Measurements from ENCODE around the gene VPS33A.

The VPS33A gene

GRCh38 chr12:122199484-122200355 lies 66.6 kb downstream of the VPS33A start:
- no peak for TF ChIP-seq CTCF (IDR thresholded peaks at IDR 0.05; ENCODE audit: control extremely low read depth, extremely low read depth, low read depth, missing control alignments)
- DNase-seq (ENCODE audit: extremely low spot score), result no peak
- CTCF ChIA-PET, result no interaction called here
- POLR2A ChIA-PET, result no interaction called here

- DNase-seq (ENCODE audit: extremely low spot score), result peak; percentile 26
- POLR2A ChIA-PET, result no interaction called here
Observed at GRCh38 chr12:122197612-122197966, 68.7 kb downstream of the VPS33A start.

GRCh38 chr12:122195405-122195804 lies 70.9 kb downstream of the VPS33A start:
- CTCF ChIA-PET, result interaction anchor here (6.7 kb wide), 1 partner anchor 65 kb away, joined by 73 read pairs; no protein-coding TSS in a partner anchor
- POLR2A ChIA-PET, result no interaction called here

More at GRCh38 chr12:122197612-122197966, 68.7 kb downstream of the VPS33A start:
- CTCF ChIA-PET, result no interaction called here
- TF ChIP-seq CTCF (IDR thresholded peaks at IDR 0.05; ENCODE audit: control extremely low read depth, extremely low read depth, low read depth, missing control alignments), result no peak

GRCh38 chr12:122194804-122195203 lies 71.5 kb downstream of the VPS33A start:
- ChIA-PET CTCF (interaction anchor here (6.7 kb wide), 1 partner anchor 64 kb away, joined by 73 read pairs; no protein-coding TSS in a partner anchor), POLR2A (no interaction called here)
- no peak for TF ChIP-seq CTCF (IDR thresholded peaks at IDR 0.05; ENCODE audit: control extremely low read depth, extremely low read depth, low read depth, missing control alignments)
- DNase-seq (ENCODE audit: extremely low spot score), result no peak

More at GRCh38 chr12:122195405-122195804, 70.9 kb downstream of the VPS33A start:
- no peak for TF ChIP-seq CTCF (IDR thresholded peaks at IDR 0.05; ENCODE audit: control extremely low read depth, extremely low read depth, low read depth, missing control alignments)
- no peak for DNase-seq (ENCODE audit: extremely low spot score)

GRCh38 chr12:122192441-122192840 lies 73.9 kb downstream of the VPS33A start:
- ChIA-PET POLR2A (no interaction called here), CTCF (interaction anchor here (1.4 to 6.7 kb wide), 6 partner anchors 10 to 70 kb away, joined by 4 to 73 read pairs (median 19); partner anchors contain the start of genes B3GNT4 and DIABLO)
- no peak for TF ChIP-seq CTCF (IDR thresholded peaks at IDR 0.05; ENCODE audit: control extremely low read depth, extremely low read depth, low read depth, missing control alignments)
- DNase-seq (ENCODE audit: extremely low spot score), result no peak

- DNase-seq (ENCODE audit: extremely low spot score), result peak; percentile 86
- TF ChIP-seq CTCF (IDR thresholded peaks at IDR 0.05; ENCODE audit: control extremely low read depth, extremely low read depth, low read depth, missing control alignments), result peak; percentile 87
- ChIA-PET POLR2A (no interaction called here), CTCF (interaction anchor here (0.6 to 6.7 kb wide), 28 partner anchors 11 to 379 kb away, joined by 3 to 73 read pairs (median 4); partner anchors contain the start of gene B3GNT4)
Observed at GRCh38 chr12:122190842-122191668, 75.2 kb downstream of the VPS33A start.
